Nephron progenitor cell (in vitro differentiated cells): ENCODE results near the gene GPRC6A.

Experiments used
- DNase-seq: peaks from one replicate; pipeline ENCODE4 v3.0.0; 2021
- H3K27ac Mint-ChIP-seq: 2 replicates; pipeline ENCODE4 v1.8.0; 2021; ENCODE audit warnings: mild to moderate bottlenecking, moderate library complexity, mixed read lengths
- H3K27me3 Mint-ChIP-seq: 2 replicates; pipeline ENCODE4 v1.8.0; 2021; ENCODE audit warnings: mild to moderate bottlenecking, low read depth, mixed read lengths; ENCODE audit not compliant: poor library complexity
- H3K36me3 Mint-ChIP-seq: 2 replicates; pipeline ENCODE4 v1.8.0; 2021; ENCODE audit warnings: low read depth, mixed read lengths
- H3K4me1 Mint-ChIP-seq: 2 replicates; pipeline ENCODE4 v1.8.0; 2021; ENCODE audit warnings: mixed read lengths
- H3K4me3 Mint-ChIP-seq: 2 replicates; pipeline ENCODE4 v1.8.0; 2021; ENCODE audit warnings: mild to moderate bottlenecking, moderate library complexity, mixed read lengths
- H3K9me3 Mint-ChIP-seq: 2 replicates; pipeline ENCODE4 v1.8.0; 2021; ENCODE audit warnings: mild to moderate bottlenecking, moderate library complexity, mixed read lengths
- CTCF ChIP-seq: fragments of 200-600 bp; sonication (generic); IDR thresholded peaks from 2 replicates; pipeline ENCODE4 v1.5.0; 2021; ENCODE audit warnings: antibody characterized with exemption

GPRC6A gene

GRCh38 chr6:116801971-116802370 lies 26.9 kb downstream of the GPRC6A start:
- Mint-ChIP-seq H3K4me1 (no peaks in the 10 kb centered on the region), H3K36me3 (no peaks in the 10 kb centered on the region), H3K27ac (no peak overlapping the region), H3K27me3 (peaks cover 10% of the 10 kb centered on the region), H3K9me3 (no peaks in the 10 kb centered on the region), H3K4me3 (no peak overlapping the region)
- no peak for DNase-seq
- no peak for TF ChIP-seq CTCF

- no peaks in the 10 kb centered on the region for H3K4me1 Mint-ChIP-seq
- no peak for DNase-seq
- H3K27ac Mint-ChIP-seq = no peak overlapping the region
- H3K27me3 Mint-ChIP-seq = peaks cover 10% of the 10 kb centered on the region
- TF ChIP-seq CTCF = no peak
- no peak overlapping the region for H3K4me3 Mint-ChIP-seq
- no peaks in the 10 kb centered on the region for H3K36me3 Mint-ChIP-seq
- H3K9me3 Mint-ChIP-seq = no peaks in the 10 kb centered on the region
Observed at GRCh38 chr6:116799945-116800344, 28.9 kb downstream of the GPRC6A start.

- DNase-seq = no peak
Observed at GRCh38 chr6:116797585-116797984, 31.3 kb downstream of the GPRC6A start.

GRCh38 chr6:116793224-116793623 lies 35.7 kb downstream of the GPRC6A start:
- H3K4me3 Mint-ChIP-seq = no peak overlapping the region
- TF ChIP-seq CTCF = no peak

More at GRCh38 chr6:116797585-116797984, 31.3 kb downstream of the GPRC6A start:
- H3K4me1 Mint-ChIP-seq = peaks cover 6% of the 10 kb centered on the region
- H3K4me3 Mint-ChIP-seq = no peak overlapping the region
- no peaks in the 10 kb centered on the region for H3K9me3 Mint-ChIP-seq
- no peak for TF ChIP-seq CTCF
- peaks cover 16% of the 10 kb centered on the region for H3K27me3 Mint-ChIP-seq
- H3K27ac Mint-ChIP-seq = no peak overlapping the region
- no peaks in the 10 kb centered on the region for H3K36me3 Mint-ChIP-seq

GRCh38 chr6:116783852-116784251 lies 45.0 kb downstream of the GPRC6A start:
- no peak for TF ChIP-seq CTCF
- Mint-ChIP-seq H3K9me3 (no peaks in the 10 kb centered on the region), H3K4me3 (no peak overlapping the region), H3K27me3 (peaks cover 8% of the 10 kb centered on the region), H3K36me3 (no peaks in the 10 kb centered on the region), H3K4me1 (no peaks in the 10 kb centered on the region), H3K27ac (no peak overlapping the region)
- no peak for DNase-seq

More at GRCh38 chr6:116793224-116793623, 35.7 kb downstream of the GPRC6A start:
- Mint-ChIP-seq H3K4me1 (peaks cover 6% of the 10 kb centered on the region), H3K27me3 (peaks cover 6% of the 10 kb centered on the region), H3K36me3 (no peaks in the 10 kb centered on the region), H3K27ac (no peak overlapping the region), H3K9me3 (no peaks in the 10 kb centered on the region)
- DNase-seq = no peak

- Mint-ChIP-seq H3K4me3 (no peak overlapping the region), H3K27ac (no peak overlapping the region), H3K4me1 (no peaks in the 10 kb centered on the region), H3K9me3 (no peaks in the 10 kb centered on the region), H3K36me3 (no peaks in the 10 kb centered on the region), H3K27me3 (peaks cover 8% of the 10 kb centered on the region)
- DNase-seq = peak; percentile 9
- TF ChIP-seq CTCF = peak; percentile 57
Observed at GRCh38 chr6:116779573-116780164, 49.2 kb downstream of the GPRC6A start.
